GM15510 (cell line): ENCODE results near the gene CAPZA1.

Experiments used
- POLR2A ChIP-seq: IDR thresholded peaks from 3 replicates; pipeline ENCODE4 v1.6.1; 2011; ENCODE audit warnings: borderline replicate concordance; ENCODE audit not compliant: insufficient read length; ENCODE audit errors: extremely low read depth

Gene CAPZA1

GRCh38 chr1:112700290-112701226 is 80.9 kb downstream of the CAPZA1 start:
- peak; percentile 19 for TF ChIP-seq POLR2A

- peak; percentile 3 for TF ChIP-seq POLR2A
Observed at GRCh38 chr1:112701227-112702066, 81.8 kb downstream of the CAPZA1 start.

- no peak for TF ChIP-seq POLR2A
Observed at GRCh38 chr1:112702067-112702395, 82.4 kb downstream of the CAPZA1 start.

GRCh38 chr1:112702420-112703261 is 83.0 kb downstream of the CAPZA1 start:
- no peak for TF ChIP-seq POLR2A

- no peak for TF ChIP-seq POLR2A
Observed at GRCh38 chr1:112703706-112704105, 84.1 kb downstream of the CAPZA1 start.

- TF ChIP-seq POLR2A: no peak
Observed at GRCh38 chr1:112704391-112704933, 84.8 kb downstream of the CAPZA1 start.

GRCh38 chr1:112704934-112705627 is 85.4 kb downstream of the CAPZA1 start:
- TF ChIP-seq POLR2A: peak; percentile 68

- peak; percentile 68 for TF ChIP-seq POLR2A
Observed at GRCh38 chr1:112706505-112707220, 87.0 kb downstream of the CAPZA1 start, which contains the start of gene RHOC. TSS of gene RHOC (minus strand) at chr1:112707127. CDS start at chr1:112703799, 3,328 bp downstream.

GRCh38 chr1:112707221-112708001 is 87.8 kb downstream of the CAPZA1 start:
- no peak for TF ChIP-seq POLR2A

- no peak for TF ChIP-seq POLR2A
Observed at GRCh38 chr1:112708002-112708448, 88.4 kb downstream of the CAPZA1 start.

- TF ChIP-seq POLR2A: no peak
Observed at GRCh38 chr1:112708489-112708888, 88.9 kb downstream of the CAPZA1 start.

- no peak for TF ChIP-seq POLR2A
Observed at GRCh38 chr1:112710159-112710558, 90.5 kb downstream of the CAPZA1 start.

GRCh38 chr1:112710586-112710985 is 91.0 kb downstream of the CAPZA1 start:
- TF ChIP-seq POLR2A: no peak

GRCh38 chr1:112711041-112711440 is 91.4 kb downstream of the CAPZA1 start:
- TF ChIP-seq POLR2A: no peak
